B cell (primary cell): ENCODE results near the gene RIBC2. TPM values are rescaled to one million over a fixed set of nuclear protein-coding genes. Genes with fewer than 3 reads are reported as not detected.

Experiments
- ATAC-seq: fragments of 200-7000 bp; cut with Tn5 transposase; one replicate; pipeline ENCODE4 v1.10.0; 2021; ENCODE audit warnings: low read depth, mild to moderate bottlenecking, moderate number of reproducible peaks, moderate library complexity
- CTCF ChIA-PET: fragments of 350-600 bp; sonication (Branson Sonifier 250); formaldehyde crosslinking; loops from one replicate; lab custom pipeline; 2021; ENCODE audit warnings: antibody characterized with exemption, inconsistent platforms; lab: Charles Lee
- POLR2A ChIA-PET: fragments of 350-600 bp; sonication (Branson Sonifier 250); formaldehyde crosslinking; loops from one replicate; lab custom pipeline; 2021; ENCODE audit warnings: antibody characterized with exemption; lab: Charles Lee
- DNase-seq: peaks from one replicate; pipeline ENCODE4 v3.0.0; 2013
- H2AFZ ChIP-seq: 2 replicates; pipeline ENCODE4 v1.6.1; 2012; ENCODE audit warnings: mild to moderate bottlenecking, low read depth, low read length; ENCODE audit not compliant: insufficient read depth, poor library complexity, severe bottlenecking
- H3K27ac ChIP-seq, 2 donors: 1 replicate in 1 of 2; 2 replicates in 1 of 2; pipeline ENCODE4 v1.5.1; 2012 to 2013; ENCODE audit warnings: low read length in 2 of 2, mild to moderate bottlenecking in 2 of 2, moderate library complexity in 1 of 2
- H3K27me3 ChIP-seq, 4 experiments: fragments of 200-600 bp in 1 of 4; sonication (generic) in 1 of 4; replicated peaks in 1 of 4; 1 replicate in 2 of 4; 2 replicates in 2 of 4; pipeline versions ENCODE4 v1.6.1 to v1.7.0; 2013 to 2016; ENCODE audit warnings: low read length in 3 of 4, mild to moderate bottlenecking in 2 of 4, mixed read lengths in 1 of 4, moderate library complexity in 1 of 4; ENCODE audit not compliant: insufficient read depth in 4 of 4, control insufficient read depth in 3 of 4; ENCODE audit errors: control extremely low read depth in 1 of 4
- H3K36me3 ChIP-seq, 2 experiments: replicated peaks in 1 of 2; 1 replicate in 1 of 2; 2 replicates in 1 of 2; pipeline versions ENCODE4 v1.6.1 to v1.7.1; 2013; ENCODE audit warnings: low read length in 1 of 2; ENCODE audit not compliant: insufficient read depth in 2 of 2, control insufficient read depth in 1 of 2; ENCODE audit errors: control extremely low read depth in 1 of 2, extremely low read depth in 1 of 2
- H3K4me1 ChIP-seq, 2 donors: fragments of 200-600 bp in 1 of 2; sonication (generic) in 1 of 2; 1 replicate in 1 of 2; 2 replicates in 1 of 2; pipeline versions ENCODE4 v1.5.1 to v1.6.1; 2013 to 2017; ENCODE audit warnings: low read length in 2 of 2; ENCODE audit not compliant: control insufficient read depth in 2 of 2, insufficient read depth in 2 of 2
- H3K4me2 ChIP-seq: replicated peaks from 2 replicates; pipeline ENCODE3; 2012; ENCODE audit warnings: mild to moderate bottlenecking, low read depth, low read length; ENCODE audit not compliant: poor library complexity, severe bottlenecking
- H3K4me3 ChIP-seq, 5 experiments: fragments of 200-600 bp in 1 of 5; sonication (generic) in 1 of 5; 1 replicate in 3 of 5; 2 replicates in 2 of 5; pipeline versions ENCODE4 v1.5.1 to v1.7.0; 2011 to 2016; ENCODE audit warnings: low read length in 4 of 5, mild to moderate bottlenecking in 4 of 5, low read depth in 2 of 5, control low read depth in 1 of 5, moderate library complexity in 1 of 5; ENCODE audit not compliant: insufficient read depth in 1 of 5; ENCODE audit errors: control extremely low read depth in 1 of 5, extremely low read depth in 1 of 5
- H3K79me2 ChIP-seq: fragments of 200-600 bp; sonication (generic); one replicate; pipeline ENCODE4 v1.6.0; 2016; ENCODE audit warnings: low read length; ENCODE audit not compliant: control insufficient read depth, insufficient read depth
- H3K9ac ChIP-seq: fragments of 200-600 bp; sonication (generic); 2 replicates; pipeline ENCODE4 v1.6.1; 2017; ENCODE audit warnings: mild to moderate bottlenecking, low read length, moderate library complexity
- H3K9me3 ChIP-seq, 3 donors: one replicate each; pipeline versions ENCODE4 v1.6.1 to v1.7.1; 2013; ENCODE audit warnings: low read length in 2 of 3; ENCODE audit not compliant: control insufficient read depth in 2 of 3, insufficient read depth in 1 of 3; ENCODE audit errors: control extremely low read depth in 1 of 3
- H4K20me1 ChIP-seq: 2 replicates; pipeline ENCODE4 v1.6.0; 2012; ENCODE audit warnings: mild to moderate bottlenecking, low read length; ENCODE audit not compliant: insufficient read depth, control insufficient read depth, poor library complexity, severe bottlenecking
- H3K27ac Mint-ChIP-seq: one replicate; pipeline ENCODE4 v1.8.0; 2021; ENCODE audit warnings: mixed read lengths
- H3K27me3 Mint-ChIP-seq: one replicate; pipeline ENCODE4 v1.8.0; 2021; ENCODE audit warnings: mixed read lengths
- H3K4me1 Mint-ChIP-seq: one replicate; pipeline ENCODE4 v1.8.0; 2021; ENCODE audit warnings: mixed read lengths
- H3K4me3 Mint-ChIP-seq: one replicate; pipeline ENCODE4 v1.8.0; 2021; ENCODE audit warnings: mixed read lengths
- H3K9me3 Mint-ChIP-seq: one replicate; pipeline ENCODE4 v1.8.0; 2022; ENCODE audit warnings: mixed read lengths; ENCODE audit not compliant: insufficient read depth
- EZH2 ChIP-seq: IDR thresholded peaks from 2 replicates; pipeline ENCODE4 v1.6.1; 2012; ENCODE audit warnings: borderline replicate concordance, low read depth, mild to moderate bottlenecking, moderate library complexity, low read length; ENCODE audit not compliant: insufficient read depth, poor library complexity, severe bottlenecking
- WGBS: methylation state at CpG from one replicate; pipeline ENCODE4 v1.1.5; 2013; ENCODE audit warnings: missing lambda C conversion rate; ENCODE audit not compliant: insufficient coverage; 5-methylcytosine and 5-hydroxymethylcytosine counted together
- intact Hi-C: fragments of 100-400 bp; cut with micrococcal nuclease; formaldehyde crosslinking; loops from one replicate; pipeline ENCODE4 v1.10.0; 2022
- polyA plus RNA-seq: library from polyadenylated mRNA; depleted of rRNA; stranded (reverse); fragments of >200 nt; gene quantifications from 2 replicates; pipeline ENCODE4 v1.2.3, GENCODE V29; 2012
- total RNA-seq, 2 donors: library from RNA; stranded (reverse); fragments of 120-200 nt in 1 of 2; gene quantifications; 1 replicate in 1 of 2; 2 replicates in 1 of 2; pipeline versions ENCODE4 v1.2.3 to v1.2.4, GENCODE V29; 2013 to 2022
- TF ChIP-seq, protein P1 (sequence below): fragments of 200-600 bp; IDR thresholded peaks from one replicate; pipeline ENCODE4 v1.8.0; 2022; ENCODE audit warnings: antibody characterized with exemption, mild to moderate bottlenecking

Gene RIBC2
- total and polyA plus RNA-seq, 2 donors (not counting 1 experiment from before 2014, with no cell fraction given): not detected

DNA sequence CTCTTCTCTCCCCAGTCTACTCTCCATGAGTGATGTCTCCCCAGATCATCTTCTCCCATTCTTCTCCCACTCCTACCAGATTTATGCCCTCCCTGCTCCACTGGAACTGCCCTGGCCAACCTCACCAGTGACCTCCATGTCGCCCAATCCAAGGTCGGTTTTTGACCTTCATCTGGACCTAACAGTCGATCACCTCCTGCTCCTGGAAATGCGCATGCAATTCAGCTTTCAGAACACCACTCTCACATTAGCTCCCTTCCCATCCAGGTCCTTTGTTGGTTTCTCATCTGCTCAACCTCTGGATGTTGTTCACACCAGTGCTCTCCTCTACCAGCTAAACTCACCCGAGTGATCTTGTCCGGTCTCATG is 5.3 kb downstream of the RIBC2 start:
- Histone ChIP-seq H3K4me3 (no peak overlapping the region), H3K9me3 (no peaks in the 10 kb centered on the region), H3K36me3 (no peaks in the 10 kb centered on the region), H3K79me2 (no peaks in the 10 kb centered on the region), H3K4me2 (no peak overlapping the region), H3K27ac (no peak overlapping the region), H2AFZ (no peak overlapping the region), H3K9ac (no peak overlapping the region), H3K27me3 (peaks cover 0 to 2% (median under 1%) of the 10 kb centered on the region in 4 experiments), H4K20me1 (no peaks in the 10 kb centered on the region), H3K4me1 (peaks cover 2% of the 10 kb centered on the region in 2 donors)
- 98% methylated on average over 6 of the region's 6 CpGs for WGBS
- Mint-ChIP-seq H3K4me3 (no peak overlapping the region), H3K4me1 (peaks cover 4% of the 10 kb centered on the region), H3K27me3 (no peaks in the 10 kb centered on the region), H3K27ac (no peak overlapping the region), H3K9me3 (no peaks in the 10 kb centered on the region)
- intact Hi-C loops: no loop called here
- TF ChIP-seq, protein P1, sequence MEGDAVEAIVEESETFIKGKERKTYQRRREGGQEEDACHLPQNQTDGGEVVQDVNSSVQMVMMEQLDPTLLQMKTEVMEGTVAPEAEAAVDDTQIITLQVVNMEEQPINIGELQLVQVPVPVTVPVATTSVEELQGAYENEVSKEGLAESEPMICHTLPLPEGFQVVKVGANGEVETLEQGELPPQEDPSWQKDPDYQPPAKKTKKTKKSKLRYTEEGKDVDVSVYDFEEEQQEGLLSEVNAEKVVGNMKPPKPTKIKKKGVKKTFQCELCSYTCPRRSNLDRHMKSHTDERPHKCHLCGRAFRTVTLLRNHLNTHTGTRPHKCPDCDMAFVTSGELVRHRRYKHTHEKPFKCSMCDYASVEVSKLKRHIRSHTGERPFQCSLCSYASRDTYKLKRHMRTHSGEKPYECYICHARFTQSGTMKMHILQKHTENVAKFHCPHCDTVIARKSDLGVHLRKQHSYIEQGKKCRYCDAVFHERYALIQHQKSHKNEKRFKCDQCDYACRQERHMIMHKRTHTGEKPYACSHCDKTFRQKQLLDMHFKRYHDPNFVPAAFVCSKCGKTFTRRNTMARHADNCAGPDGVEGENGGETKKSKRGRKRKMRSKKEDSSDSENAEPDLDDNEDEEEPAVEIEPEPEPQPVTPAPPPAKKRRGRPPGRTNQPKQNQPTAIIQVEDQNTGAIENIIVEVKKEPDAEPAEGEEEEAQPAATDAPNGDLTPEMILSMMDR: no peak
- TF ChIP-seq EZH2: no peak
- ChIA-PET POLR2A (no interaction called here), CTCF (interaction anchor here (1.3 kb wide), 1 partner anchor 15 kb away, joined by 3 read pairs; no protein-coding TSS in a partner anchor)
- DNase-seq: no peak
- ATAC-seq: no peak

DNA sequence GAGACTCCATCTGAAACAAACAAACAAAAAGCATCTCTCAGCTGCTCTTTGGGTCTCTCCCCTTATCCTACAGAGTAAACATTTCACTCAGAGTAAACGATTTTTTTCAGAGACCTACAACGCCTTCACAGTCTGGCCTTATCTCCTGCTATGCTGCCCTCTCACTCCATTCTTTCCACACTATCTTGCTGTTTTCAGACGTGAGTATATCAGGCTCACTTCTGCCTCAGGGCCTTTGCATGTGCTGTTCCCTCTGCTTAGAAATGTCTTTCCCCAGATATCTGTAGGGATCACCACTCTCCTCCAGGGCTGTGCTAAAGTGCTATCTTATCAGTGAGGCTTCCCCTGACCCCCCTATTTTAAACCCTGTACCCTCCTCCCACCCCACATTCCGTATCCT is 6.5 kb downstream of the RIBC2 start:
- Histone ChIP-seq H3K4me3 (no peak overlapping the region), H3K4me1 (no peaks in the 10 kb centered on the region), H2AFZ (no peak overlapping the region), H4K20me1 (no peaks in the 10 kb centered on the region), H3K9me3 (no peaks in the 10 kb centered on the region), H3K27me3 (no peaks in the 10 kb centered on the region), H3K27ac (no peak overlapping the region), H3K36me3 (no peaks in the 10 kb centered on the region), H3K79me2 (no peaks in the 10 kb centered on the region), H3K9ac (no peak overlapping the region), H3K4me2 (no peak overlapping the region)
- ATAC-seq (no peak), DNase-seq (no peak)
- H3K4me3 Mint-ChIP-seq: no peak overlapping the region
- no peaks in the 10 kb centered on the region for H3K4me1 Mint-ChIP-seq
- 95% methylated on average over 4 of the region's 4 CpGs for WGBS
- CTCF ChIA-PET: no interaction called here
- intact Hi-C loops: no loop called here
- TF ChIP-seq EZH2: no peak
- TF ChIP-seq, protein P1: no peak
- no peak overlapping the region for H3K27ac Mint-ChIP-seq
- POLR2A ChIA-PET: no interaction called here
- no peaks in the 10 kb centered on the region for H3K9me3 Mint-ChIP-seq
- no peaks in the 10 kb centered on the region for H3K27me3 Mint-ChIP-seq
